Spleen (tissue), 11 donors: Measurements from ENCODE around the gene GALNT12. TPM values are rescaled to one million over a fixed set of nuclear protein-coding genes. Genes with fewer than 3 reads are reported as not detected.

Experiments
- DNase-seq: peaks from one replicate; pipeline ENCODE4 v3.0.0-alpha.2; 2020
- H3K27ac ChIP-seq, 8 donors: fragments of 200-600 bp; sonication (generic) in 7 of 8; 1 replicate in 4 of 8; 2 replicates in 4 of 8; pipeline versions ENCODE4 v1.5.0 to v1.8.0; 2016 to 2021; ENCODE audit warnings: inconsistent platforms in 4 of 8, mild to moderate bottlenecking in 4 of 8, moderate library complexity in 1 of 8
- H3K27me3 ChIP-seq, 7 donors: fragments of 200-600 bp; sonication (generic) in 6 of 7; replicated peaks in 1 of 7; 1 replicate in 4 of 7; 2 replicates in 3 of 7; pipeline versions ENCODE4 v1.5.0 to v1.8.0; 2016 to 2021; ENCODE audit warnings: inconsistent platforms in 3 of 7, mild to moderate bottlenecking in 1 of 7
- H3K36me3 ChIP-seq, 6 donors: fragments of 200-600 bp; sonication (generic) in 5 of 6; 1 replicate in 4 of 6; 2 replicates in 2 of 6; pipeline versions ENCODE4 v1.5.0 to v1.8.0; 2016 to 2021; ENCODE audit warnings: inconsistent platforms in 2 of 6
- H3K4me1 ChIP-seq, 6 donors: fragments of 200-600 bp; sonication (generic) in 5 of 6; 1 replicate in 3 of 6; 2 replicates in 3 of 6; pipeline versions ENCODE4 v1.5.0 to v1.8.0; 2016 to 2021; ENCODE audit warnings: inconsistent platforms in 3 of 6
- H3K4me3 ChIP-seq, 8 donors: fragments of 200-600 bp; sonication (generic) in 7 of 8; 1 replicate in 4 of 8; 2 replicates in 4 of 8; pipeline versions ENCODE4 v1.5.0 to v1.8.0; 2016 to 2021; ENCODE audit warnings: inconsistent platforms in 4 of 8, mild to moderate bottlenecking in 4 of 8, moderate library complexity in 2 of 8
- H3K9me3 ChIP-seq, 8 donors: fragments of 200-600 bp; sonication (generic) in 7 of 8; 1 replicate in 4 of 8; 2 replicates in 4 of 8; pipeline versions ENCODE4 v1.5.0 to v1.8.0; 2016 to 2021; ENCODE audit warnings: inconsistent platforms in 4 of 8
- CTCF ChIP-seq, 11 experiments: fragments of 200-600 bp in 7 of 11; fragments of 450-650 bp in 4 of 11; sonication (generic) in 4 of 11; IDR thresholded peaks in 8 of 11; conservative IDR thresholded peaks in 3 of 11; 1 replicate in 7 of 11; 2 replicates in 4 of 11; pipeline versions ENCODE4 v1.4.0 to v1.8.0; 2016 to 2021; ENCODE audit warnings: antibody characterized with exemption in 11 of 11, inconsistent platforms in 4 of 11, mild to moderate bottlenecking in 1 of 11
- POLR2A ChIP-seq, 3 donors: fragments of 450-650 bp; IDR thresholded peaks; one replicate each; pipeline ENCODE4 v1.5.1; 2017; ENCODE audit warnings: antibody characterized with exemption in 3 of 3, mild to moderate bottlenecking in 1 of 3
- POLR2AphosphoS5 ChIP-seq, 3 donors: sonication (generic); formaldehyde crosslinking; IDR thresholded peaks; one replicate each; pipeline ENCODE4 v1.5.1; 2017; ENCODE audit warnings: antibody characterized with exemption in 3 of 3
- WGBS, 5 donors: extraction: QIAGEN DNeasy Blood & Tissue Kit in 3 of 5; methylation state at CpG; one replicate each; pipeline versions ENCODE4 v1.1.5 to v1.1.7; 2013 to 2018; 5-methylcytosine and 5-hydroxymethylcytosine counted together
- intact Hi-C: fragments of 100-400 bp; cut with DNase I; formaldehyde crosslinking; loops from one replicate; pipeline ENCODE4 v1.15.0; 2023; ENCODE audit warnings: low total_unique reads
- polyA plus RNA-seq, 3 donors: library from polyadenylated mRNA; stranded (reverse); fragments of 200-250 nt; gene quantifications; one replicate each; pipeline ENCODE4 v1.2.1, GENCODE V29; 2013
- total RNA-seq, 7 donors: library from RNA; depleted of rRNA in 3 of 7; stranded (reverse); fragments of >200 nt in 3 of 7; fragmentation: NEBNext Ultra II Directional in 4 of 7; extraction: Animal tissue kit (Norgen Biotek cat#: 25700) in 4 of 7; gene quantifications; one replicate each; pipeline versions ENCODE4 v1.1.0 to v1.2.1, GENCODE V29; 2016 to 2021
- donor health status: healthy with polysubstance abuse.
- donor health status: DM: no; HTN: no; CAD: no; lungs with moderate emphysema.
- donor health status: DM: no; HTN: no; CAD: no.
- donor health status: Bipolar disorder and iron deficiency.
- donor health status: healthy.
- donor health status: DM: no; HTN: no; CAD: no.
- donor health status: DM: yes; HTN: yes; CAD: no.

The GALNT12 gene
- total and polyA plus RNA-seq, 10 donors = 1.2 to 3.2 (median 2.5) TPM

GRCh38 chr9:98867429-98868168, 60.1 kb downstream of the GALNT12 start:
- no peak overlapping the region for H3K4me3 ChIP-seq
- TF ChIP-seq CTCF (IDR thresholded peaks at IDR 0.05 in 8 of 11, conservative IDR thresholded peaks at IDR 0.05 in 3 of 11) (no peak), POLR2AphosphoS5 (IDR thresholded peaks at IDR 0.05) (peak in 2 of 3 donors; percentile 56)
- 19 to 35% (median 23%) methylated on average over 4 of the region's 4 CpGs for WGBS, 5 donors
- H3K36me3 ChIP-seq = no peaks in the 10 kb centered on the region
- H3K27me3 ChIP-seq = no peaks in the 10 kb centered on the region
- DNase-seq = no peak
- intact Hi-C loops = no loop called here
- peaks cover 13 to 30% (median 22%) of the 10 kb centered on the region in 6 donors for H3K4me1 ChIP-seq
- H3K9me3 ChIP-seq = no peaks in the 10 kb centered on the region
- peak overlapping the region in 4 of 8 donors; percentile 20 to 47 (median 41) for H3K27ac ChIP-seq

- intact Hi-C loops = no loop called here
- Histone ChIP-seq H3K4me1 (peaks cover 13 to 28% (median 21%) of the 10 kb centered on the region in 6 donors), H3K4me3 (no peak overlapping the region), H3K27ac (no peak overlapping the region), H3K36me3 (no peaks in the 10 kb centered on the region), H3K27me3 (no peaks in the 10 kb centered on the region), H3K9me3 (no peaks in the 10 kb centered on the region)
- 85 to 94% (median 91%) methylated on average over 8 of the region's 8 CpGs for WGBS, 5 donors
- TF ChIP-seq CTCF (IDR thresholded peaks at IDR 0.05 in 8 of 11, conservative IDR thresholded peaks at IDR 0.05 in 3 of 11) (no peak), POLR2AphosphoS5 (IDR thresholded peaks at IDR 0.05) (no peak), POLR2A (IDR thresholded peaks at IDR 0.05) (no peak)
- no peak for DNase-seq
These were observed 61.7 kb downstream of the GALNT12 start for GRCh38 chr9:98869078-98869745.

- no peak overlapping the region for H3K4me3 ChIP-seq
- DNase-seq = no peak
- H3K27me3 ChIP-seq = no peaks in the 10 kb centered on the region
- peaks cover 13 to 28% (median 21%) of the 10 kb centered on the region in 6 donors for H3K4me1 ChIP-seq
- no peak overlapping the region for H3K27ac ChIP-seq
- WGBS, 5 donors = 65 to 83% (median 75%) methylated on average over 3 of the region's 3 CpGs
- no peaks in the 10 kb centered on the region for H3K36me3 ChIP-seq
- TF ChIP-seq POLR2A (IDR thresholded peaks at IDR 0.05) (no peak), POLR2AphosphoS5 (IDR thresholded peaks at IDR 0.05) (no peak), CTCF (IDR thresholded peaks at IDR 0.05 in 8 of 11, conservative IDR thresholded peaks at IDR 0.05 in 3 of 11) (no peak)
- H3K9me3 ChIP-seq = no peaks in the 10 kb centered on the region
- intact Hi-C loops = no loop called here
These were observed 62.4 kb downstream of the GALNT12 start for GRCh38 chr9:98869866-98870265.
